Measurements from ENCODE around the gene MCOLN3.

DNA sequence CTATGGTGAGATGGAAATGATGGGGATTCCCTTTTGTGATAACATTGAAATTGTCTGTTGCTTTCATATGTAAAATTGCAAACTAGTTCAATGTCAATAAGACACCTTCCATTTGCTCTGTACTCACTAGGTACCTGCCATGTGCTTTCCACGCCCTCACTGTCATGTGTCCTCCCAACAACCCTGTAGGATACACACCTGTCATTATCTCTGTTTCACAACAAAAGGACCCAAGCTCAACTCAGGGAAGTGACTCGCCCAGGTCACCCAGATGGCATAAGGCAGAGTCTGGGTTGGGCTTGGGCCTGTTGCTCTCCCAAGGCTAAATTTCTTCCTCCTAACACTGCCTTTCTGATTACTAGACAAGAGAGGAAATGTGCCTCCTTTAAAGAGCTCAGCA lies 45.3 kb upstream of the MCOLN3 start:
- TF ChIP-seq POLR2AphosphoS5 (IDR thresholded peaks at IDR 0.05; ENCODE audit: low read depth, low read length): no peak
- TF ChIP-seq, protein P1, sequence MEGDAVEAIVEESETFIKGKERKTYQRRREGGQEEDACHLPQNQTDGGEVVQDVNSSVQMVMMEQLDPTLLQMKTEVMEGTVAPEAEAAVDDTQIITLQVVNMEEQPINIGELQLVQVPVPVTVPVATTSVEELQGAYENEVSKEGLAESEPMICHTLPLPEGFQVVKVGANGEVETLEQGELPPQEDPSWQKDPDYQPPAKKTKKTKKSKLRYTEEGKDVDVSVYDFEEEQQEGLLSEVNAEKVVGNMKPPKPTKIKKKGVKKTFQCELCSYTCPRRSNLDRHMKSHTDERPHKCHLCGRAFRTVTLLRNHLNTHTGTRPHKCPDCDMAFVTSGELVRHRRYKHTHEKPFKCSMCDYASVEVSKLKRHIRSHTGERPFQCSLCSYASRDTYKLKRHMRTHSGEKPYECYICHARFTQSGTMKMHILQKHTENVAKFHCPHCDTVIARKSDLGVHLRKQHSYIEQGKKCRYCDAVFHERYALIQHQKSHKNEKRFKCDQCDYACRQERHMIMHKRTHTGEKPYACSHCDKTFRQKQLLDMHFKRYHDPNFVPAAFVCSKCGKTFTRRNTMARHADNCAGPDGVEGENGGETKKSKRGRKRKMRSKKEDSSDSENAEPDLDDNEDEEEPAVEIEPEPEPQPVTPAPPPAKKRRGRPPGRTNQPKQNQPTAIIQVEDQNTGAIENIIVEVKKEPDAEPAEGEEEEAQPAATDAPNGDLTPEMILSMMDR (IDR thresholded peaks at IDR 0.05): no peak
- no peak for TF ChIP-seq RFX5 (IDR thresholded peaks at IDR 0.05; ENCODE audit: low read length)
- TF ChIP-seq, protein P2, sequence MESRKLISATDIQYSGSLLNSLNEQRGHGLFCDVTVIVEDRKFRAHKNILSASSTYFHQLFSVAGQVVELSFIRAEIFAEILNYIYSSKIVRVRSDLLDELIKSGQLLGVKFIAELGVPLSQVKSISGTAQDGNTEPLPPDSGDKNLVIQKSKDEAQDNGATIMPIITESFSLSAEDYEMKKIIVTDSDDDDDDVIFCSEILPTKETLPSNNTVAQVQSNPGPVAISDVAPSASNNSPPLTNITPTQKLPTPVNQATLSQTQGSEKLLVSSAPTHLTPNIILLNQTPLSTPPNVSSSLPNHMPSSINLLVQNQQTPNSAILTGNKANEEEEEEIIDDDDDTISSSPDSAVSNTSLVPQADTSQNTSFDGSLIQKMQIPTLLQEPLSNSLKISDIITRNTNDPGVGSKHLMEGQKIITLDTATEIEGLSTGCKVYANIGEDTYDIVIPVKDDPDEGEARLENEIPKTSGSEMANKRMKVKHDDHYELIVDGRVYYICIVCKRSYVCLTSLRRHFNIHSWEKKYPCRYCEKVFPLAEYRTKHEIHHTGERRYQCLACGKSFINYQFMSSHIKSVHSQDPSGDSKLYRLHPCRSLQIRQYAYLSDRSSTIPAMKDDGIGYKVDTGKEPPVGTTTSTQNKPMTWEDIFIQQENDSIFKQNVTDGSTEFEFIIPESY (IDR thresholded peaks at IDR 0.05; ENCODE audit: borderline replicate concordance, low read depth): no peak
- TF ChIP-seq, protein P3, sequence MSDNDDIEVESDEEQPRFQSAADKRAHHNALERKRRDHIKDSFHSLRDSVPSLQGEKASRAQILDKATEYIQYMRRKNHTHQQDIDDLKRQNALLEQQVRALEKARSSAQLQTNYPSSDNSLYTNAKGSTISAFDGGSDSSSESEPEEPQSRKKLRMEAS (IDR thresholded peaks at IDR 0.05; ENCODE audit: low read depth): no peak
- TF ChIP-seq NRF1 (IDR thresholded peaks at IDR 0.05; ENCODE audit: low read depth, low read length): no peak
- no peak for TF ChIP-seq MEF2A (IDR thresholded peaks at IDR 0.05; ENCODE audit: borderline replicate concordance, low read depth)
- TF ChIP-seq SMC3 (IDR thresholded peaks at IDR 0.05; ENCODE audit: low read depth, low read length): no peak
- TF ChIP-seq YY1 (IDR thresholded peaks at IDR 0.05; ENCODE audit: low read depth): no peak
- TF ChIP-seq FOXM1 (IDR thresholded peaks at IDR 0.05; ENCODE audit: low read depth): no peak
- TF ChIP-seq, protein P4, sequence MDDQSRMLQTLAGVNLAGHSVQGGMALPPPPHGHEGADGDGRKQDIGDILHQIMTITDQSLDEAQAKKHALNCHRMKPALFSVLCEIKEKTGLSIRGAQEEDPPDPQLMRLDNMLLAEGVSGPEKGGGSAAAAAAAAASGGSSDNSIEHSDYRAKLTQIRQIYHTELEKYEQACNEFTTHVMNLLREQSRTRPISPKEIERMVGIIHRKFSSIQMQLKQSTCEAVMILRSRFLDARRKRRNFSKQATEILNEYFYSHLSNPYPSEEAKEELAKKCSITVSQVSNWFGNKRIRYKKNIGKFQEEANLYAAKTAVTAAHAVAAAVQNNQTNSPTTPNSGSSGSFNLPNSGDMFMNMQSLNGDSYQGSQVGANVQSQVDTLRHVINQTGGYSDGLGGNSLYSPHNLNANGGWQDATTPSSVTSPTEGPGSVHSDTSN (IDR thresholded peaks at IDR 0.05): no peak

All from SK-N-SH (cell line).